ENCODE results near the gene ABCA3.

DNA sequence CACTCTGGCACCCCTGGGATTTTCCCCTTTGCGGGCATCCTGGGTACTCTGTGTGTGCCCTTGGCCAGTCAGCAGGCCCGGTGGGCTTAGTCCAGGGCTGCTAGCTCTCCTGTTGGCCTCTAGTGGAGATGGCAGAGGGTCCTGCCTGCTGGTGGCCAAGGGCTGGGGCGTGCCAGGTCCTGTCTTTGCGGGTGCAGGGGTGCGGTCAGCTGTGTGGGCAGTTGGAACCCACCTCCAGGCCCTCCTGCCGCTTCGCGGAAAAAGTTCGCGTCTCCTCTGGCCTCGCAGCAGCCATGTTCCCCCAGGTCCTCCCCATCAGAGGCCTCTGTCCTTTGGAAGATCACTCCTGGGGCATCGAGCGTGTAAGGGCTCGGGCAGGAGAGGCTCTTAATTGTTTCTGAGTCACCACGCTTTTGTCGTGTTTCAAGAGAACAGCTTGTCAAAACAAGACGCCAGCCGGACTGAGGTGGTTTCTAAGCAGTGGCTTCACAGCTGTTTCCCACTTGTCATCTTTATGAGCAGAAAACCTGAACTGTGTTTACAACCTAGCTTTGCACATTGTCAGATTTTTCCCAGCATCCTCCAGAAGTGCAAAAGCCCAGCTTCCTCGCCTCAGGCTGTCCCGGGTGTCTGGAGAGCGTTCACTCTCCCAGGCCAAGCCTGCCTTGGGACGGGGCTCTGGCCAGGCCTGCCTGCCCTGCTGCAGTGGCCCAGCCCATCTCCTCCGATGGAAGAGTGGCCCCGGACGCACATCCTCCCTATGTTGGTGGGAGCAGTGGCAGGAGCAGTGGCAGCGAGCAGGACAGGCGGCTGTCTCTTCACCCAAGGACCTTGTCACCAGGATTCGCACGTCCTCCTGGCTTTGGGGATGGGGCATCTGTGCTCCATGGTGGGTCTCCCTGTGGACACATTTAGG is 109.3 kb downstream of the ABCA3 start:
- TF ChIP-seq, protein P1, sequence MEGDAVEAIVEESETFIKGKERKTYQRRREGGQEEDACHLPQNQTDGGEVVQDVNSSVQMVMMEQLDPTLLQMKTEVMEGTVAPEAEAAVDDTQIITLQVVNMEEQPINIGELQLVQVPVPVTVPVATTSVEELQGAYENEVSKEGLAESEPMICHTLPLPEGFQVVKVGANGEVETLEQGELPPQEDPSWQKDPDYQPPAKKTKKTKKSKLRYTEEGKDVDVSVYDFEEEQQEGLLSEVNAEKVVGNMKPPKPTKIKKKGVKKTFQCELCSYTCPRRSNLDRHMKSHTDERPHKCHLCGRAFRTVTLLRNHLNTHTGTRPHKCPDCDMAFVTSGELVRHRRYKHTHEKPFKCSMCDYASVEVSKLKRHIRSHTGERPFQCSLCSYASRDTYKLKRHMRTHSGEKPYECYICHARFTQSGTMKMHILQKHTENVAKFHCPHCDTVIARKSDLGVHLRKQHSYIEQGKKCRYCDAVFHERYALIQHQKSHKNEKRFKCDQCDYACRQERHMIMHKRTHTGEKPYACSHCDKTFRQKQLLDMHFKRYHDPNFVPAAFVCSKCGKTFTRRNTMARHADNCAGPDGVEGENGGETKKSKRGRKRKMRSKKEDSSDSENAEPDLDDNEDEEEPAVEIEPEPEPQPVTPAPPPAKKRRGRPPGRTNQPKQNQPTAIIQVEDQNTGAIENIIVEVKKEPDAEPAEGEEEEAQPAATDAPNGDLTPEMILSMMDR (IDR thresholded peaks at IDR 0.05), result no peak
- TF ChIP-seq POLR2A (IDR thresholded peaks at IDR 0.05) (no peak), POLR2AphosphoS5 (IDR thresholded peaks at IDR 0.05) (no peak), EP300 (IDR thresholded peaks at IDR 0.05) (no peak)

All from upper lobe of left lung (tissue), 4 donors.